NK-92 (cell line): Measurements from ENCODE around the gene PPIE.

Experiments
- DNase-seq: peaks from one replicate; lab custom pipeline; 2025; ENCODE audit not compliant: unreplicated experiment; lab: John Stamatoyannopoulos, UW

PPIE gene

GRCh38 chr1:39800471-39800835, 61.8 kb downstream of the PPIE start:
- no peak for DNase-seq

GRCh38 chr1:39802496-39803260, 64.0 kb downstream of the PPIE start:
- DNase-seq: no peak

GRCh38 chr1:39805385-39805784, 66.7 kb downstream of the PPIE start:
- DNase-seq: no peak

GRCh38 chr1:39808784-39809517, 70.3 kb downstream of the PPIE start:
- DNase-seq: no peak

- no peak for DNase-seq
Observed at GRCh38 chr1:39812913-39813312, 74.2 kb downstream of the PPIE start.
